Fibroblast of lung (primary cell): ENCODE data around the gene CHTF18. TPM values are rescaled to one million over a fixed set of nuclear protein-coding genes. Genes with fewer than 3 reads are reported as not detected.

ENCODE experiments used
- DNase-seq, 2 donors: peaks; one replicate each; pipeline versions ENCODE4 v3.0.0 to v3.0.0-alpha.2; 2010; ENCODE audit warnings: low read depth in 2 of 2
- H2AFZ ChIP-seq: 2 replicates; pipeline ENCODE4 v1.5.1; 2012; ENCODE audit warnings: low read length, control low read depth, inconsistent platforms
- H3K27ac ChIP-seq: 2 replicates; pipeline ENCODE4 v1.5.1; 2011; ENCODE audit warnings: low read length, control low read depth; ENCODE audit not compliant: insufficient read depth
- H3K27me3 ChIP-seq: 2 replicates; pipeline ENCODE4 v1.5.1; 2011; ENCODE audit warnings: mild to moderate bottlenecking, low read length; ENCODE audit not compliant: control insufficient read depth, insufficient read depth
- H3K36me3 ChIP-seq: 2 replicates; pipeline ENCODE4 v1.5.1; 2011; ENCODE audit warnings: low read length; ENCODE audit not compliant: control insufficient read depth, insufficient read depth
- H3K4me1 ChIP-seq: 2 replicates; pipeline ENCODE4 v1.5.1; 2011; ENCODE audit warnings: low read length; ENCODE audit not compliant: control insufficient read depth, insufficient read depth; ENCODE audit errors: extremely low read depth
- H3K4me2 ChIP-seq: 2 replicates; pipeline ENCODE4 v1.5.1; 2011; ENCODE audit warnings: low read length, control low read depth; ENCODE audit not compliant: insufficient read depth; ENCODE audit errors: extremely low read depth
- H3K4me3 ChIP-seq, 4 experiments: fragments of 200-600 bp in 1 of 4; sonication (generic) in 1 of 4; replicated peaks in 1 of 4; 2 replicates each; pipeline ENCODE4 v1.5.1; 2011 to 2016; ENCODE audit warnings: low read length in 4 of 4, low read depth in 3 of 4, mild to moderate bottlenecking in 3 of 4, control low read depth in 2 of 4, inconsistent platforms in 1 of 4, mixed read lengths in 1 of 4; ENCODE audit not compliant: insufficient read depth in 1 of 4; ENCODE audit errors: control extremely low read depth in 1 of 4
- H3K79me2 ChIP-seq: 2 replicates; pipeline ENCODE4 v1.5.1; 2012; ENCODE audit warnings: mild to moderate bottlenecking, low read length, inconsistent platforms; ENCODE audit not compliant: control insufficient read depth, insufficient read depth
- H3K9ac ChIP-seq: 2 replicates; pipeline ENCODE4 v1.5.1; 2011; ENCODE audit warnings: mild to moderate bottlenecking, low read length, control low read depth; ENCODE audit not compliant: insufficient read depth
- H3K9me3 ChIP-seq: 2 replicates; pipeline ENCODE4 v1.5.1; 2012; ENCODE audit warnings: low read depth, low read length; ENCODE audit not compliant: control insufficient read depth, insufficient read depth
- H4K20me1 ChIP-seq: 2 replicates; pipeline ENCODE4 v1.5.1; 2011; ENCODE audit warnings: low read length; ENCODE audit not compliant: control insufficient read depth, insufficient read depth; ENCODE audit errors: extremely low read depth
- CTCF ChIP-seq, 2 donors: IDR thresholded peaks in 1 of 2; conservative IDR thresholded peaks in 1 of 2; 1 replicate in 1 of 2; 2 replicates in 1 of 2; pipeline ENCODE4 v1.5.1; 2011 to 2012; ENCODE audit warnings: low read length in 2 of 2, control low read depth in 1 of 2, inconsistent platforms in 1 of 2, low read depth in 1 of 2, mild to moderate bottlenecking in 1 of 2
- EZH2 ChIP-seq: IDR thresholded peaks from 2 replicates; pipeline ENCODE4 v1.5.1; 2012; ENCODE audit warnings: low read length, control low read depth, mild to moderate bottlenecking; ENCODE audit errors: missing control alignments
- polyA plus RNA-seq, 2 donors: library from polyadenylated mRNA; depleted of rRNA in 1 of 2; stranded (reverse) in 1 of 2; unstranded in 1 of 2; fragments of >200 nt; gene quantifications; 2 replicates each; pipeline ENCODE4 v1.2.1, GENCODE V29; 2011 to 2012; ENCODE audit warnings: missing spikeins in 1 of 2
- total RNA-seq: library from RNA; depleted of rRNA; stranded (reverse); fragments of >200 nt; gene quantifications from 2 replicates; pipeline ENCODE4 v1.2.1, GENCODE V29; 2014

CHTF18 gene
- total and polyA plus RNA-seq, 2 donors (not counting 1 experiment from before 2014, with no cell fraction given) = 1.1 to 4.3 TPM

GRCh38 chr16:797686-798085 lies 9.3 kb downstream of the CHTF18 start:
- H3K4me3 ChIP-seq = no peak overlapping the region
- TF ChIP-seq CTCF (conservative IDR thresholded peaks at IDR 0.05 in 1 of 2, IDR thresholded peaks at IDR 0.05 in 1 of 2; ENCODE audit: low read depth in 1 of 2, low read length in 2 of 2) (no peak), EZH2 (no peak)
- no peaks in the 10 kb centered on the region for H3K4me1 ChIP-seq
- no peak overlapping the region for H3K4me2 ChIP-seq
- no peaks in the 10 kb centered on the region for H3K9me3 ChIP-seq
- H3K79me2 ChIP-seq = no peaks in the 10 kb centered on the region
- H4K20me1 ChIP-seq = no peaks in the 10 kb centered on the region
- H2AFZ ChIP-seq = no peak overlapping the region
- no peak overlapping the region for H3K27ac ChIP-seq
- peaks cover 16% of the 10 kb centered on the region for H3K27me3 ChIP-seq
- DNase-seq = no peak
- peaks cover 6% of the 10 kb centered on the region for H3K36me3 ChIP-seq
- H3K9ac ChIP-seq = no peak overlapping the region

GRCh38 chr16:798666-799065 lies 10.2 kb downstream of the CHTF18 start:
- TF ChIP-seq EZH2 (no peak), CTCF (conservative IDR thresholded peaks at IDR 0.05 in 1 of 2, IDR thresholded peaks at IDR 0.05 in 1 of 2; ENCODE audit: low read depth in 1 of 2, low read length in 2 of 2) (no peak)
- Histone ChIP-seq H3K4me2 (no peak overlapping the region), H3K79me2 (no peaks in the 10 kb centered on the region), H4K20me1 (no peaks in the 10 kb centered on the region), H3K27ac (no peak overlapping the region), H2AFZ (no peak overlapping the region), H3K4me1 (no peaks in the 10 kb centered on the region), H3K9me3 (no peaks in the 10 kb centered on the region), H3K36me3 (peaks cover 6% of the 10 kb centered on the region), H3K27me3 (peaks cover 19% of the 10 kb centered on the region), H3K9ac (no peak overlapping the region), H3K4me3 (no peak overlapping the region)
- no peak for DNase-seq

GRCh38 chr16:799111-799947 lies 10.9 kb downstream of the CHTF18 start:
- Histone ChIP-seq H3K4me1 (no peaks in the 10 kb centered on the region), H3K27me3 (peaks cover 19% of the 10 kb centered on the region), H3K79me2 (no peaks in the 10 kb centered on the region), H2AFZ (no peak overlapping the region), H3K9ac (no peak overlapping the region), H3K27ac (no peak overlapping the region), H3K4me3 (no peak overlapping the region), H3K4me2 (no peak overlapping the region), H3K9me3 (no peaks in the 10 kb centered on the region), H4K20me1 (no peaks in the 10 kb centered on the region), H3K36me3 (peaks cover 6% of the 10 kb centered on the region)
- DNase-seq = no peak
- TF ChIP-seq CTCF (conservative IDR thresholded peaks at IDR 0.05 in 1 of 2, IDR thresholded peaks at IDR 0.05 in 1 of 2; ENCODE audit: low read depth in 1 of 2, low read length in 2 of 2) (no peak), EZH2 (no peak)
